Lower lobe of right lung (tissue), 2 donors: ENCODE data around the gene CRB1. TPM values are rescaled to one million over a fixed set of nuclear protein-coding genes. Genes with fewer than 3 reads are reported as not detected.
A peak's percentile ranks its signal among the peaks of the same experiment; 100 is the strongest.

Source experiments
- ATAC-seq, 2 donors: fragments of 200-7000 bp; cut with Tn5 transposase; one replicate each; pipeline ENCODE4 v1.9.1; 2020 to 2022; ENCODE audit warnings: mild to moderate bottlenecking in 2 of 2, moderate library complexity in 2 of 2
- DNase-seq: peaks from one replicate; pipeline ENCODE4 v3.0.0-alpha.2; 2020
- H3K27ac ChIP-seq: fragments of 200-600 bp; one replicate; pipeline ENCODE4 v1.8.0; 2022
- H3K27me3 ChIP-seq: fragments of 200-600 bp; one replicate; pipeline ENCODE4 v1.8.0; 2022; ENCODE audit warnings: low read depth
- H3K36me3 ChIP-seq: fragments of 200-600 bp; one replicate; pipeline ENCODE4 v1.8.0; 2022; ENCODE audit warnings: mild to moderate bottlenecking
- H3K4me1 ChIP-seq: fragments of 200-600 bp; one replicate; pipeline ENCODE4 v1.8.0; 2022
- H3K4me3 ChIP-seq: fragments of 200-600 bp; one replicate; pipeline ENCODE4 v1.8.0; 2022; ENCODE audit warnings: mild to moderate bottlenecking
- H3K9me3 ChIP-seq: fragments of 200-600 bp; one replicate; pipeline ENCODE4 v1.8.0; 2022
- CTCF ChIP-seq: fragments of 200-600 bp; IDR thresholded peaks from one replicate; pipeline ENCODE4 v1.8.0; 2022; ENCODE audit warnings: antibody characterized with exemption, mild to moderate bottlenecking
- intact Hi-C: fragments of 100-400 bp; cut with DNase I; formaldehyde crosslinking; loops from one replicate; pipeline ENCODE4 v1.11.0; 2022
- total RNA-seq: library from RNA; stranded (reverse); fragmentation: NEBNext Ultra II Directional; extraction: Animal tissue kit (Norgen Biotek cat#: 25700); gene quantifications from one replicate; pipeline ENCODE4 v1.2.1, GENCODE V29; 2021
- donor health status: DM: no; HTN: yes; CAD: no; lungs with severe emphysema.

CRB1 gene
- total RNA-seq, 1 donor from 2014 or later = 0.77 TPM

GRCh38 chr1:197462539-197462938 is 194.5 kb downstream of the CRB1 start:
- no peak for TF ChIP-seq CTCF
- no peak for ATAC-seq
- intact Hi-C loops = no loop called here

GRCh38 chr1:197463142-197463541 is 195.1 kb downstream of the CRB1 start:
- Histone ChIP-seq H3K27me3 (no peaks in the 10 kb centered on the region), H3K27ac (no peak overlapping the region)

More at GRCh38 chr1:197462539-197462938, 194.5 kb downstream of the CRB1 start:
- H3K4me1 ChIP-seq = no peaks in the 10 kb centered on the region
- no peaks in the 10 kb centered on the region for H3K27me3 ChIP-seq
- H3K36me3 ChIP-seq = no peaks in the 10 kb centered on the region
- no peak overlapping the region for H3K27ac ChIP-seq
- no peak overlapping the region for H3K4me3 ChIP-seq
- no peaks in the 10 kb centered on the region for H3K9me3 ChIP-seq
- DNase-seq = no peak

GRCh38 chr1:197464044-197464443 is 196.0 kb downstream of the CRB1 start:
- Histone ChIP-seq H3K4me1 (no peaks in the 10 kb centered on the region), H3K4me3 (no peak overlapping the region), H3K27me3 (no peaks in the 10 kb centered on the region), H3K9me3 (no peaks in the 10 kb centered on the region), H3K27ac (no peak overlapping the region), H3K36me3 (no peaks in the 10 kb centered on the region)
- intact Hi-C loops = no loop called here
- ATAC-seq (peak; percentile 59 to 75), DNase-seq (no peak)
- no peak for TF ChIP-seq CTCF

More at GRCh38 chr1:197463142-197463541, 195.1 kb downstream of the CRB1 start:
- Histone ChIP-seq H3K4me1 (no peaks in the 10 kb centered on the region), H3K4me3 (no peak overlapping the region), H3K9me3 (no peaks in the 10 kb centered on the region), H3K36me3 (no peaks in the 10 kb centered on the region)
- intact Hi-C loops = no loop called here
- DNase-seq (no peak), ATAC-seq (no peak)
- no peak for TF ChIP-seq CTCF

- no peak for DNase-seq
- Histone ChIP-seq H3K4me1 (no peaks in the 10 kb centered on the region), H3K4me3 (no peak overlapping the region), H3K36me3 (no peaks in the 10 kb centered on the region), H3K27me3 (no peaks in the 10 kb centered on the region), H3K9me3 (no peaks in the 10 kb centered on the region), H3K27ac (no peak overlapping the region)
- intact Hi-C loops = no loop called here
- ATAC-seq = no peak
- TF ChIP-seq CTCF = no peak
Measured at GRCh38 chr1:197465528-197466327, 197.7 kb downstream of the CRB1 start.

GRCh38 chr1:197466813-197467212 is 198.8 kb downstream of the CRB1 start:
- H3K4me3 ChIP-seq = no peak overlapping the region
- H3K4me1 ChIP-seq = no peaks in the 10 kb centered on the region
- no peak for DNase-seq
- TF ChIP-seq CTCF = no peak
- no peak for ATAC-seq
- no peak overlapping the region for H3K27ac ChIP-seq
- H3K36me3 ChIP-seq = no peaks in the 10 kb centered on the region
- H3K27me3 ChIP-seq = no peaks in the 10 kb centered on the region
- no peaks in the 10 kb centered on the region for H3K9me3 ChIP-seq
- intact Hi-C loops = no loop called here
